ENCODE results near the gene PCDHA1.

Gene PCDHA1

DNA sequence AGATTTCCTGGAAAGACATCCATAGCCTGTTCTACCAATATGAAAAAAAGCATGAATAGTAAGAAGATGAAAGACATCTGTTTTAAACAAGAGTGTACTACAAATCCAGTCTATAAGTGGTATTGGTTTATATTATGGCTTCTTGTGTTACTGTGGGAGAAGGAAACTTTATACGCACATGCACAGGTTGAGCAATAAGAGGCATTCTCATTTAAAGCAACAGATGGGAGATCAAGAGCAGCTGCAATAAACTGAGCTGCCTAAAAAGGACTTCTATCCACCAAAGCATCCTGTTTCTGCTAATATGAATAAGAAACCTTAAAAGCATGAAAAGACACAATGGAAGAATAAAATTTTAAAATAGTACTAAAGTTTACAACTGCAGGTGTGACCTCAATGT, 256.6 kb downstream of the PCDHA1 start:
- H3K27ac Mint-ChIP-seq, result no peak overlapping the region
- H3K4me3 Mint-ChIP-seq, result no peak overlapping the region
- H3K27me3 Mint-ChIP-seq (ENCODE audit: low read depth), result no peaks in the 10 kb centered on the region
- H3K4me1 Mint-ChIP-seq (ENCODE audit: low read depth), result no peaks in the 10 kb centered on the region
- H3K36me3 Mint-ChIP-seq (ENCODE audit: low read depth), result no peaks in the 10 kb centered on the region
- H3K9me3 Mint-ChIP-seq, result peaks cover 8% of the 10 kb centered on the region

DNA sequence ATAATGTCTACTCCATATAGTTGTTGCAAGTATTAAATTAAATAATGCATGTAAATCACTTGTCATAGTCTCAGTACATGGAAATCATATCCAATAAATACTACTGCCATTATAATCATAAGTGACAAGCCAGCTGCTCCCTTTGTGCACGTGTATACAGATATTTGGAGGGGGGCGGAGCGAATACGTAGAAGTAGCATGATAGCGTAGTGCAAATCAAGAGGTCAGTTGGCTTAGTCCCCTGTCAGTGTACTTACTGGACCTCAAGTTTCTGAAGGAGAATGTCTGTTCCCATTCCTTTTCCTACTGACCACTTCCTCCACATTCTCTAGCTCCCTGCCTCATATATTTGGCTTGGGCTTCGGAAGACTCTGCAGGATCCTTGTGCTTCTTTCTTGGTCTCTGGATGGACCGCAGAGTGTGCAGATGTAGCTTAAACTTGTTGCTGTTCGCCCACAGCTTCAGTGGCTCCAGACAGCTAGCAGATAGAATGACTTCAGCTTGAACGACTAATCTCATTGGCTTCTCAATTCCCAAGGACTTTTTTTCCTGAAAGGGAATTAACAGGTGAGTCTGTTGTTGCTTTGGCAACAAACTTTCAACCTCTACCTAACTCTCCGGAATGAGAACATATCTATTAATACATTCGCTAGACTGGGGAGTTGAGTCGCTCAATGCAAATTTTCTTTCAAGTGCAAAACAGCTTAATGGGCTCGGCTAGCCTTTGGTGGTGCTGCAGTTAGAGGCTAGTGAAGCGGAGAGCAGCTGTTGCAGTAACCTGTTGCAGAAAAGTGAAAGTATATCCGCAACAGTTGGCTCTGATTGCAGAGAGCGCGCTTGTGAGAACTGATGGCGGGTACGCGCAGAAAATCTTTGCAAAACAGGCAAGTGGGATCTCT, 264.9 kb downstream of the PCDHA1 start, which contains the start of gene PCDHB1:
Gene PCDHB1, plus strand, starts transcription at position 753 of the 899 bp plus-strand sequence. Its CDS starts 97 bp downstream, at position 850.
- Mint-ChIP-seq H3K27me3 (ENCODE audit: low read depth) (no peaks in the 10 kb centered on the region), H3K9me3 (peaks cover 18% of the 10 kb centered on the region), H3K4me1 (ENCODE audit: low read depth) (no peaks in the 10 kb centered on the region), H3K36me3 (ENCODE audit: low read depth) (no peaks in the 10 kb centered on the region), H3K4me3 (no peak within 1 kb of the TSS), H3K27ac (no peak within 1 kb of the TSS)

DNA sequence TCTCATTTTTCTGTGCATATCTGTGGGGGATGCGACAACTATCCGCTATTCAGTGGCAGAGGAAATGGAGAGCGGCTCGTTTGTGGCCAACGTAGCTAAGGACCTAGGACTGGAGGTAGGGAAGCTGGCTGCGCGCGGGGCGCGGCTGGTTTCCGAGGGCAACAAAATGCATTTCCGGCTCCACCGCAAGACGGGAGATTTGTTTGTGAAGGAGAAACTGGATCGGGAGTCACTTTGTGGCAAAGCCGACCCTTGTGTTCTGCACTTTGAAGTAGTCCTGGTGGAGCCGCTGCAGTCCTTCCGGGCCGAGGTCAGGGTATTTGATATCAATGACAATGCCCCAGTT, 265.6 kb downstream of the PCDHA1 start:
- Mint-ChIP-seq H3K9me3 (peaks cover 18% of the 10 kb centered on the region), H3K4me3 (no peak overlapping the region), H3K36me3 (ENCODE audit: low read depth) (no peaks in the 10 kb centered on the region), H3K27ac (no peak overlapping the region), H3K4me1 (ENCODE audit: low read depth) (no peaks in the 10 kb centered on the region), H3K27me3 (ENCODE audit: low read depth) (no peaks in the 10 kb centered on the region)

All from T-helper 1 cell treated with Interleukin-12 subunit alpha and Interleukin-12 subunit beta and Interleukin-4 antibody, amounts not matched to agents 30 μg/mL and 1 μg/mL, for 36 hours (primary cell).